ENCODE data around the gene VAMP7. TPM values are rescaled to one million over a fixed set of nuclear protein-coding genes. Genes with fewer than 3 reads are reported as not detected.
"Not testable (repeated sequence)": the region's sequence is repeated elsewhere in the genome, so short reads cannot be mapped to it uniquely, and the experiment has no call there.

Gene VAMP7
- polyA plus RNA-seq (2011; rRNA removed) (28.1 and 54.9 TPM in 2 replicates), polyA minus RNA-seq (2011; rRNA and poly(A)+ RNA removed) (14.6 and 15.5 TPM in 2 replicates)

- no peaks in the 10 kb centered on the region for H3K36me3 ChIP-seq (ENCODE audit: control insufficient read depth, insufficient read depth, low read length)
- peak within 1 kb of the TSS; percentile 61 for H3K4me3 ChIP-seq (ENCODE audit: low read depth, low read length)
- CTCF ChIA-PET, result no interaction called here
- no peaks in the 10 kb centered on the region for H3K27me3 ChIP-seq (ENCODE audit: control insufficient read depth, insufficient read depth, low read length)
- peak; percentile 51 for DNase-seq (ENCODE audit: low read depth)
- POLR2A ChIA-PET, result no interaction called here
- TF ChIP-seq CTCF (IDR thresholded peaks at IDR 0.05; ENCODE audit: insufficient read depth, low read depth, low read length), result no peak
Measured at GRCh38 chrX:155881158-155881993, at the start of gene VAMP7. VAMP7 (plus strand) TSS chrX:155881345; CDS start chrX:155889467, 8,122 bp downstream.

- ChIA-PET CTCF (no interaction called here), POLR2A (no interaction called here)
- no peak for TF ChIP-seq CTCF (IDR thresholded peaks at IDR 0.05; ENCODE audit: insufficient read depth, low read depth, low read length)
- no peak overlapping the region for H3K4me3 ChIP-seq (ENCODE audit: low read depth, low read length)
- H3K36me3 ChIP-seq (ENCODE audit: control insufficient read depth, insufficient read depth, low read length), result no peaks in the 10 kb centered on the region
- H3K27me3 ChIP-seq (ENCODE audit: control insufficient read depth, insufficient read depth, low read length), result no peaks in the 10 kb centered on the region
- no peak for DNase-seq (ENCODE audit: low read depth)
Measured at GRCh38 chrX:155841232-155841631, 39.9 kb upstream of the VAMP7 start.

- CTCF ChIA-PET; POLR2A ChIA-PET; H3K27me3 ChIP-seq (ENCODE audit: control insufficient read depth, insufficient read depth, low read length); H3K4me3 ChIP-seq (ENCODE audit: low read depth, low read length); H3K36me3 ChIP-seq (ENCODE audit: control insufficient read depth, insufficient read depth, low read length); DNase-seq (ENCODE audit: low read depth): not testable (repeated sequence)
Measured at GRCh38 chrX:155851786-155852185, 29.4 kb upstream of the VAMP7 start.

GRCh38 chrX:155857561-155857960 lies 23.6 kb upstream of the VAMP7 start:
- Histone ChIP-seq H3K4me3 (ENCODE audit: low read depth, low read length) (no peak overlapping the region), H3K27me3 (ENCODE audit: control insufficient read depth, insufficient read depth, low read length) (no peaks in the 10 kb centered on the region), H3K36me3 (ENCODE audit: control insufficient read depth, insufficient read depth, low read length) (no peaks in the 10 kb centered on the region)
- CTCF ChIA-PET, result no interaction called here
- peak; percentile 17; the same call in 1 of the 2 replicates for TF ChIP-seq CTCF (IDR thresholded peaks at IDR 0.05; ENCODE audit: insufficient read depth, low read depth, low read length)
- no peak for DNase-seq (ENCODE audit: low read depth)
- POLR2A ChIA-PET, result no interaction called here

- Histone ChIP-seq H3K36me3 (ENCODE audit: control insufficient read depth, insufficient read depth, low read length) (no peaks in the 10 kb centered on the region), H3K27me3 (ENCODE audit: control insufficient read depth, insufficient read depth, low read length) (no peaks in the 10 kb centered on the region), H3K4me3 (ENCODE audit: low read depth, low read length) (no peak overlapping the region)
- TF ChIP-seq CTCF (IDR thresholded peaks at IDR 0.05; ENCODE audit: insufficient read depth, low read depth, low read length), result peak; percentile 32
- CTCF ChIA-PET, result no interaction called here
- no peak for DNase-seq (ENCODE audit: low read depth)
- POLR2A ChIA-PET, result no interaction called here
Measured at GRCh38 chrX:155864655-155865054, 16.5 kb upstream of the VAMP7 start.

- H3K27me3 ChIP-seq (ENCODE audit: control insufficient read depth, insufficient read depth, low read length), result no peaks in the 10 kb centered on the region
- no peak for DNase-seq (ENCODE audit: low read depth)
- H3K36me3 ChIP-seq (ENCODE audit: control insufficient read depth, insufficient read depth, low read length), result no peaks in the 10 kb centered on the region
- no peak overlapping the region for H3K4me3 ChIP-seq (ENCODE audit: low read depth, low read length)
- POLR2A ChIA-PET, result no interaction called here
- CTCF ChIA-PET, result no interaction called here
- TF ChIP-seq CTCF (IDR thresholded peaks at IDR 0.05; ENCODE audit: insufficient read depth, low read depth, low read length), result no peak
Measured at GRCh38 chrX:155865193-155865592, 16.0 kb upstream of the VAMP7 start.

All from BJ (cell line).